Amygdala (tissue), 56 donors: ENCODE measurements around the gene SYT12.

Source experiments
- DNase-seq, 56 donors: peaks; one replicate each; lab custom pipeline; 2025; lab: John Stamatoyannopoulos, UW

The SYT12 gene

DNA sequence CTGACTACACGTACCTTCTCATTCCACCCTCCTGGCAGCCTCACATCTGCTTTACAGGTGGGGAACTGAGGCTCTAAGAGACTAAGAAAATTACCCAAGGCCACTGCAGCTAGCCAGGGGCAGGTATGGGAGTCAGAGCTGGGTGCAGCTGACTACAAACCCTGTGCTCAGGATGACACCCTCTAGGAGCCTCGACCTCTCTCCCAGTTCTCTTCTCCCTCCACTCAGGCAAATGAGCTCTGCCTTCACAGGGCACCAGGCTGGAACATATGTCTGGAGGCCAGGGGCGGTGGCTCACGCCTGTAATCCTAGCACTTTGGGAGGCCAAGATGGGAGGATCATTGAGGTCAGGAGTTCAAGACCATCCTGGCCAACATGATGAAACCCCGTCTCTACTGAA lies 4.0 kb downstream of the SYT12 start:
- DNase-seq: no peak

DNA sequence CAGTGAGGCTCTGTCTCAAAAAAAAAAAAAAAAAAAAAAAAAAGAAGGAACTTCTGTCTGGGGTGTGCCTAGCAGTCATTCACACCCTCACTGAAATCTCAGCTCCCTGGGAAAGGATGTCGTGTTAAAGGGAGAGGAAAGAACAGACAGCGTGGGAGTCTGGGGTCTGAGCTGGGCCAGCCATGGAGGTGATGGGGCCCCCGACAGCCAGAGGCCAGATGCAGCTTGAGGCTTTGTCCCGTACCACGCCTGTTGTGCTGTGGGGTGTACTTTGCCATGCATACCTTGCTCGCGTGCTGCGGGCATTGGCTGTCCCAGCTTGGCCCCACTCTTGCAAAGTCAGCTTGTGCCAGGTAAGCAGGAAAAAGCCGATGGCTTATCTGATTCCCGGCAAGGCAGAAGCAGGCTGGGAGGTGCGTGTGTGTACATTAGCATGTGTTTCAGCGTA lies 4.6 kb downstream of the SYT12 start:
- no peak for DNase-seq

DNA sequence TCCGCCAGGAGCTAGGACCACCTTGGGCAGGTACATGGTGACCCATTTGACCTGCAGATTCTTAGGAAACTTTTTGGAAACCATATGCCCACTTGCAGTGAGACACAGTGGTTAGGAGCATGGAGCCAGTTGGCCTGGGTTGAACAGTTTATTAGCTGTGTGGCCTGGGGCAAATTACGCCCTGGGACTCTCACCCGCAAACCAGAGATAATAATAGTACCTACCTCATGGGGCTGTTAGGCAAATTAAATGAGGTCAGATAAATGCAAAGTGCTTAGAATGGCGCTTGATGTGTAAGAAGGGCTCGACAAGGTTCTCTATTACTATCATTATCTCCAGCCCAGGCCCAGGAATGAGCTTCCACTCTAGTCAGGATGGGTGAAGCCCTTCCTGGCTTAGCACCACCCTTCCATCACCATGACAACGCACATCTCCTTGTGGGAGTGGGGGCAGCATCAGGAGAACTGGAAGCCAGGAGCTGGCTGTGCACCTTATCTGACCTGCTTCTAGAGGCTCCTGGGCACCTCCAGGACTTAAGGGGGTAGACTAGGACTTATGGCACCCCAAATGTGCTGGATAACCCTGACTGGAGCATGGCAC lies 5.1 kb downstream of the SYT12 start:
- DNase-seq: no peak

DNA sequence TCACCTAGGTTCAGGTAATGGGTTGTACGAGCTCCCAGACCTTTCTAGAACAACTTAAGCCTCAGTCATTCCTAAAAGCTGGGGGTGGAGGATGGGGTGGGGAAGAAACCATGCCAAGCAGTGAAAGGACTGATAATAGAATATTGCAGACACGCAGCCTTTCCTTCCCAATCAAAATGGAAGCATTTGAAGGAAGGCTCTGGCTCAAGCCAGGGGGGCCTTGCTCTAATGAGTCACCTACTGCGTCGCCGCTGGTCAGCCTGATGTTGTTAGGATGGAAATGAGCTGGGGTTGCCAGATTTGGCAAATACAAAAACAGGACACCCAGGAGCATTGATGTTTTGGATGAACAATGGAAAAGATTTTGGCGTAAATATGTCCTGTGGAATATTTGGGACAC lies 6.2 kb downstream of the SYT12 start:
- DNase-seq: no peak

DNA sequence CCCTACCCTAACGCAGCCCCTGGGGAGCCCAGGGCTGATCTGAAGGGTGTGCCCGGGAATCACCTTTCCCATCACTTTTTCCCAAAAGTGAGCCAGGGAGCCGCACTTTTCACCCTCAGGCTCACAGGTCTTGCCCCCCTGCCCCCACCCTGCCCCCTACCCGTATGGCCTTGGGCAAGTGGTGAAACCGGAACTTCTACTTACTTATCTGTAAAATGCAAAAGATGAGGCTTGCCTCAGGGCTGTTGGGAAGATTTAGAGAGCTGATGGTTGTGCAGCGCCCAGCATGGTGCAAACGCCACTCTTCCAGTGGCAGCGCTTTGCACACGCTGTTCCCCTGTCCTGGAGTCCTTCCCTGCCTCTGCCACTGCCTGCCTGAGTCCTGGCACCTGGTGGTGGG lies 8.0 kb downstream of the SYT12 start:
- DNase-seq: no peak

DNA sequence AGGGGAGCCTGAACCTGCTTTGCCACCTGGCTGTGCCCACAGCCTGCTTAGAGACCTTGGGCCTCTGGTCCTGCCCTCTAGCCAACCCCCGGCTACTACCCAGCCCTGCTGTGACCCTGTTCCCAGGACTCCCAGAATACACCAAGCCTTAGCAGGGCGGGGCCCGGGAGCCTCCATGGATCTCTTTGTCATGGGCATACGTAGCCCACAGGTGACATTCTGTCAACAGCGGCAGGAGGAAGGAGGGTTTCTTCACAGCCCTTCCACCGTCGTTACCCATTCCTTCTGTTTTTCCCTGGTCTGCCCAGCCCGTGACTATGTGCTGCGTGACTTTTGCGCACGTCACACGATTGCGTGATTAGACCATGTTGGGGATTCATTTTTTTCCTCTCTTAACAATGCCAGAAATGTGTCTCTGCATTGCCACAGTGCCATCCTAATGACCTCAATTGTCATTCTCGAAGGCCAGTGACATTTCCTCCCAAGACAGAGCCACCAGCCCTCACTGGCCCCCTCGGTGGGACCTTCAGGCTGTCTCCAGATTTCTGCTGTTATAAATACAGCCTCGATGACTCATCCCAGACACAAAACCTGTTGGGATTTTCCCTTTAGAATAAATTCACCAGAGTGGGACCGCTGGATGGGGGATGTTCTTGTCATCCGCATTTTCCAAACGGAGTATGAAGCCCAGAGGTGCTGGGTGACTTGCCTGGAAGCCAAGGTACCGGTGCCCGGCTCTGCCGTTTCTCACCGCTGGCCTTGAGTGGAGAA lies 9.0 kb downstream of the SYT12 start:
- peak in 1 of 56 donors; percentile 11 for DNase-seq

DNA sequence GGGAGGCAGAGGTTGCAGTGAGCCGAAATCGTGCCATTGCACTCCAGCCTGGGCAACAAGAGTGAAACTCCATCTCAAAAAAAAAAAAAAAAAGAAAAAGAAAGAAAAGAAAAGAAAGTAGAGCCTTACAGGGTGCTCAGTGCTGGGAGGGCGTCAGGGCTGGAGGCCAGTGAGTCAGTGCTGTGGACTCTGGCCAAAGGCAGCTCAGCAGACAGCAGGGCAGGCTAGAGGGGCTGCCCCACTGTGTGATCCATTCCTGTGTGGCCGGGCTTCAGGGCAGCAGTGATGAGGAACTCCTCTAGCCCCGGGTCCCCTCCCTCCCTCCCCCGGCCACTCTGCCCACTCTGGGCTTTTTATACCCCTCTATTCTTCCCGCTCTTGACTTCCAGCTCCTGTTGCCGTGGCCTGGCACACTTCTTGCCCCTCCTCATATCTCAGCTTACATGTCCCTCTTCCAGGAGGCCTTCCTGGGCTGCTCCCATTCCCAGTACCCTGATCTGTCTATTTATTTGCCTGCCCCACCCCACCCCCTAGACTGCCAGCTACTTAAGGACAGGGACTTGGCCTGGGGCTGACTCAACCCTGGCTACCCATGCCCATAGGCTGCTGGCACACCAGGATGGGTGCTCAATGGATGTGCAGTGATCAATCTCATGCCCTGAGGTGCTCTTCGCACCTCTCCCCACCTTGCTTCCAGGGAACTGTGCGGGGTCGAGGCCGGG lies 10.1 kb downstream of the SYT12 start:
- peak in 10 of 56 donors; percentile 11 to 46 (median 27) for DNase-seq

DNA sequence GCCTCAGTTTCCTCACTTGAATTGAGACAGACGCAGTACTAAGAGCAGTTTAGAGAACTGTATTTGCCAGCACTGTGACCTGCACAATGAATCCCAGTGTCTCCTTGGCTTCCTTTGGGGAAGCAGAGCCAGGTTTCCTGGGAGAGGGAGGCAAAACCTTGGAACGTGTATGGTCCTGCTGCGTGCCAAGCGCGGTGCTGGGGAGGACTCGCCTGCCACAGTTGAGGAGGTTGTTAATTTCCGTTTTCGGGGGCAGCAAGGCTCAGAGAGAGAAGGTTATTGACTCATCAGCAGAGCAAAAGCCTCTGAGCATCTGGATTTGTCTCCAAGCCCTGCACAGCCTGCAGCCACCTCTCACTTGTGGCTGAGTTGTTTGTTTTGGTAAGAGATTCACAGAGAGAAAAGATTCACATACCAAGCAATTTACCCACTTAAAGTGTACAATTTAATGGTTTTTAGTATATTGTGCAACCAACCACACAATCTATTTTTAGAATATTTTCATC lies 10.8 kb downstream of the SYT12 start:
- peak in 37 of 56 donors; percentile 10 to 72 (median 38) for DNase-seq

DNA sequence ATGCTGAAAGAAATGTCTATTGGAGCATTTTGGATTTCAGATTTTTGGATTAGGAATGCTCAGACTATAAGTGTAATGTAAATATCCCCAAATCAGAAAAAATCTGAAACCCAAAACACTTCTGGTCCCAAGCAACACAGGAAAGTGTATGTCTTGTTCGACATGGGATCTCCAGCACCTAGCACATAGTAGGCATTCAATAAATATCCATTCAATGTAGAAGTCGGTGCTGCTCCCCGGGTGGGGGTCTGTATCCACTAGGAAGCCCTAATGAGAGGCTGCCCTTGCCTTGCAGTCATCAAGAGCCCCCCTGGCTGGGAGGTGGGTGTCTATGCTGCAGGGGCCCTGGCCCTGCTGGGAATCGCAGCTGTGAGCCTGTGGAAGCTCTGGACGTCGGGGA lies 11.4 kb downstream of the SYT12 start:
- no peak for DNase-seq

DNA sequence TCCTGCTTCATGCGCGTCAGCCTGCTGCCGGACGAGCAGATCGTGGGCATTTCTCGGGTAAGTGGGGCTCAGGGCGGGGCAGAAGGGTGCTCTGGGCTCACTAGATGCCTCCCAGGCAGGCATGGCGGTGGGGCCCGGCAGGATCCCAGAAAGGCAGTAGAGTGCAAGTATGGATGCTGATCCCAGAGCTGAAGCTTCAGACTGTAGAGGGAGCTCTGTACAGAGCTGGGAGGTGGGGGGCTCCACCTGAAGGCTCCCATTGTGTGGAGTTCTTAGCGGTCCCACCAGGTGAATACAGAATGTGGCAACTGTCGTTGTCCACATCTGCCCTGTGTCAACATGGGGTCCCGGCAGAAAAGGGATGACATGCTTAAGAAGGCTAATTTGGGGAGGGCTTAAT lies 17.2 kb downstream of the SYT12 start:
- DNase-seq: no peak

DNA sequence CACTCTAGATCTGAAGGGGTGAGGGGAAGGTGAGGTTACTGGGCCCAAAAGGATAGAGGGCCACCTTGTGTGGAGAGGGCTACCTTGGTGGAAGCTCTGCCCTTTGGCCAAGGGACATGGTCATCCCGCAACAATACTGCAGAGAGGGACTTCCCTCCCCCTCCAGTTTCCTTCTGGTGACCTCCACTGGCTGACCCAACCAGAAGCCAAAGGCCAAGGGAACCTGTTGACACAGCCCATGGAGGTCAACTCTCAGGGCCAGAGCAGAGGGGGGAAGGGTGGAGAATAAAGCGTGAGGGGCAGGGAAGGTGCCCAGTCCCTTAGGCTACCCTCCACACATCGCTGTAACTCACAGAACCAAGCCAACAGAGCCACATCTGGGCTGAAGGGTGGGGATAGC lies 18.7 kb downstream of the SYT12 start:
- no peak for DNase-seq

DNA sequence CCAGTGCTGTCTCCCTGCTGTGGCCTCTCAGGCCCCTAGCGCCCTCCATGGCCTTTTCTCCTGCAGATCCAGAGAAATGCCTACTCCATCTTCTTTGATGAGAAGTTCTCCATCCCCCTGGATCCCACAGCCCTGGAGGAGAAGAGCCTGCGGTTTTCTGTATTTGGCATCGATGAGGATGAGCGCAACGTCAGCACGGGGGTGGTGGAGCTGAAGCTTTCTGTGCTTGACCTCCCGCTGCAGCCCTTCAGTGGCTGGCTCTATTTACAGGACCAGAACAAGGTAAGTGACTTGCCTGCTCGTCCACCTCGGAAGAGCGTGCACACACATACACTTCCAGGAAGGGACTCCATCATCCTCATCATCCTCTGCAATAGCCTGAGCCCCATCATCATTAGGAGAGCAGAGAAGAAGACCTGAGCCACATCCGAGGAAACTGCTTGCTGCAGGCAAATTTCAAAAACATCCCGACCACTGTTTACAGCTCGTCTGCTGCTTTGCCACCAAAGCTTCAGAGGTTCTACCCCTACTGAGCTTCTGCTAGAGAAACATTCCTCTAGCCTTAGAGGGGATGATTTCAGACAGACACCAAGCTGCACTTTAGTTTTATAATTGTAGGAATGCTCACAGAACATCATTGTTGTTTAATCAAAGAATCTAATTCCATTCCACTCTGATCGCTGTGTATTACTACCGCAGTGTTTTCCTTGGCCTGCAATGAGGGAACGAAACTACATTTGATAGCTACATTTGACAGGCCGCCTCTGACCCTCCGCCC lies 20.8 kb downstream of the SYT12 start:
- no peak for DNase-seq

DNA sequence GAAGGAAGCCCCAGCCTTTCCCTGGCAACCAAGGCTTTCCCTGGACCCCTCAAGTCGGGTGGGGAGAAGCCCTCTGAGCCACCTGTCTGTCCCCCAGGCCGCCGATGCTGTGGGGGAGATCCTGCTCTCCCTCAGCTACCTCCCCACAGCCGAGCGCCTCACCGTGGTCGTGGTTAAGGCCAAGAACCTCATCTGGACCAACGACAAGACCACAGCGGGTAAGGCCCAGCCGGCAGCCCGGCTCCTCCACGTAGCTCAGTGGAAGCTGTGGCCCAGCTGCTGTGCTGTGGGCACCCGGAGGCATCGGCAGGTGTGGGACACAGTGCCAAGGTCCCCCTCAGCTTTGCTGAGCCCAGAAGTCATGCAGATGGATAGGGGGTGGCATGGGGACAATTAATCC lies 21.6 kb downstream of the SYT12 start:
- no peak for DNase-seq

DNA sequence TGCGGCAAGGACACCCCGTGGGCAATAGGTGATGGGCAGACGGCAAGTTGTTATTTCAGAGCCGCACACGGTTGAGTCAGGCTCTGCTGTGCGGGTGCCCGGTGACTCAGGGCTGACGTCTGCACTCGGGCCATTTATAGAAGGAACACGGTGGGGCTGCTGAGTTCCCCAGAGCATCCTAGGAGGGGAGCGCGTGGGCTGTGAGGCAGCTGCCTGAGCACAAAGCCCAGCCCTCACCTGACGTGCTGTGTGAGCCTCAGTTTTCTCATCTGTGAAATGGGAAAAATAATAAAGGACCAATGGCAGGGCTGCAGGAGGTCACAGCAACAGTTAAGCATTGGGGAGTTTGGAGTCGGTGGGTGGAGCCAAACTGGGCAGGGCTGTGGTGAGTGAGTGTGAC lies 22.4 kb downstream of the SYT12 start:
- peak in 17 of 56 donors; percentile 7 to 54 (median 28) for DNase-seq

DNA sequence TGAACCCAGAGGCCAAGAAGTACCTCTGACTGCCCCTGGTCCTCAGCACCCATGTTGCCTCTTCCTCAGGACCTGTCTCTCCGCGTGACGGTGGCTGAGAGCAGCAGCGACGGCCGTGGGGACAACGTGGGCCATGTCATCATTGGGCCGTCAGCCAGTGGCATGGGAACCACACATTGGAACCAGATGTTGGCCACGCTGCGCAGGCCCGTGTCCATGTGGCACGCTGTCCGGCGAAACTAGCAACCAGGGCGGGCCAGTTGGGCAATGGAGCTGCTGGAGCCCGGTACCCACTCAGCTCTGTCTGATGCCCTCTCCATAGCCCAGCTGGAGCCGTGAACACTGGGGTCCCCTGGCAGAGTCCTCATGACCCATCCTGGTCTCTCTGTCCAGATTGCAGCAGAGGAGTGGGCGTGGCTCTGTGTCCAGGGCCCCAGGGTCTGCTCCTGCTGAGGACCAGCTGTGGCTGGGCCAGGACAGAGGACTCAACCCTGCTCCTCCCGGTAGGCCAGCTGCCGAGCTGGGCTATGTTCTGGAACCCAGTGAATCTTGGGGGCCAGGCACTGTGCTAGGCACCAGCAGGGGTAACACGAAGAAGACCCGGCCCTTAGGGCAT lies 25.7 kb downstream of the SYT12 start:
- no peak for DNase-seq

DNA sequence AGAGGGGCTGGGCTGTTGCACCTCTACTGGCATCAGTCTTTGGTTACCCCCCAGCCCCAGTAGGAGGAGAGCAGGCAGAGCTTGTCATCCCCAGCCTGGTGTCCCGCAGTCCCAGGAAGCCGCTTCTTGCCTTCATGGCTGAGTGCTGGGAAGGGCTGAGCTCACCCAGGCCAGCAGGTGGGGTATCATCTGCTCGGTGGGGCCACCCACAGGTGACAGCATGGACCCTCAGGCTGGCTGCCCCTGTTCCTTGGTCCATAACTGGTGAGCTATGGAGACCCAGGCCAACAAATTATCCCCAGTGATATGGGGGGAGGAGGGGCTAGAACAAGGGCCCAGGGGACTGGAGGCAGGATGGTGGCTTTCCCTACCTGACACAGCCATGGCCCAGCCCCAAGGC lies 27.2 kb downstream of the SYT12 start:
- DNase-seq: no peak

DNA sequence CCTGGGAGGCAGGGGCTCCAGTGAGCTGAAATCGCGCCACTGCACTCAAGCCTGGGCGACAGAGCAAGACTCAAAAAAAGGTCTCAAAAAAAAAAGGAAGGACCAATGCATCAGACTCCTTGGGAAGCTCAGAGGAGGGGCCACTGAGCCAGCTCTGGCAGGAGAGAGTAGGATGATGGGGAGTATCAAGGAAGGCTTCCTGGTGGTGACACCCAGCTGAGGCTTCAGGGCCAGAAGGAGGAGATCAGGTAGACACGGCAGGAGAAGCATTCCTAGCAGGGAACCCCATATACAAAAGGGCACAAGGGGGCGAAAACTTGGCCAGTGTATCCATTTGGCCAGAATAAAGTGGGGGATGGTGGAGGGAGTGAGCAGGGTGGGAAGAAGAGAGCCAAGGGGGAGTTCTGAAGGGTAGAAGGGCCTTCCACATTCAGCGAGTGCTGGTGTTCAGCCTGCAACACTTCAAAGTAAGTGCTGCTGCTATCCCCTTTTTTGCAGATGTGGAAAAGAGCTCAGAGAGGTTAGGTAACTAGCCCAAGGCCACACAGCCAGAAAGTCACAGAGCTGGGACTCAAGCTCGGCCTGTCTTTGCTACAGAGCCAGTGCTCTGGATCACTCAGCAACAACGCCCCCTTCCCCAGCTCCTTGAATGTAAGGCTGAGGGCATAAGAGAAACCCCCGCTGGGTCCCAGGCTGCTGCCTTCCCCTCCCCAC lies 28.4 kb downstream of the SYT12 start:
- no peak for DNase-seq

DNA sequence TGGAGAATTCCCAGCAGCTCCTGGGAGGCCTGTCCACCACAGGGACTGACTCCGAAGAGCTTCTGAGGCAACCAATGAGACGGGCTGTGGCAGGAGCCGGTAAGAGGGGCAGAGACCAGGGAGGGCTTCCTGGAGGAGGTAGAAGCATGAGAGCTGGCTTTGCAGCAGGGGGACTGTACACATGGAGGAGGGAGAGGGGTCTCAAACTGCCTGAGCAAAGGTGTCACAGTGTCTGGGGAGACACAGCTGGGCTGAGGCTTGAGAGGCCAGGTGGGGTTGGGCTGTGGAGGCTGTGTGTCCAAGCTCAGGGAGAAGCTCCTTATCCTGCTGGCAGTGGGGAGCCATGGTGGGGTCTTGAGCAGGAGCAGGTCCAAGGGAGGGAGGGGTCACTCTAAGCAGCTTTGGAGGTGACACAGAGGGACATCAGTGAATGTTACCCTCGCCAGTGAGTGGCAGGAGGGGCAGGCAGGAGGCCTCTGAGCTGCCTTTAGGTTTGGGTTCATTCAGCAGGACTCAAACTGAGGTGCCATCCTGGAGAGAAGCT lies 29.1 kb downstream of the SYT12 start:
- DNase-seq: no peak

DNA sequence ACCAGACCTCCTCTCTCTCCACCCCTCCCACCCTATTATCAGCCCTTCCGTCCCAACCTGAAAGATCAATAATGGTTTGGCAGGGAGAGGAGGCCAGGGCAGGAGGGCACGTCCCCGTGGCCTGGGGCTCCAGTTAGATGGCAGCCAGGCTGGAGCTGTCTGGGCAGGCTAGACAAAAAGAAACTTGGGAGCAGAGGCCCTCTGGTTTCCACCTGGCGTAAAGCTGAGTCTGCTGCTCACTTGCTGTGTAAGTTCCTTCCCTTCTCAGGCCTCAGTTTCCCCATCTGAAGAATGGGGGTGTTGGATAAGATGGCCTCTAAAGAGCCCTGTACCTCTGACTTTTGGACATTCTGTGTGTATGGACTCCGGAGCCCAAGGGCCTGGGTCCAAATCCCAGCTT lies 30.0 kb downstream of the SYT12 start:
- DNase-seq: no peak
